K562 (cell line): ENCODE results near the gene NFATC1. TPM values are rescaled to one million over a fixed set of nuclear protein-coding genes. Genes with fewer than 3 reads are reported as not detected.

Experiments
- ATAC-seq: fragments of 200-7000 bp; cut with Tn5 transposase; 3 replicates; pipeline ENCODE4 v1.9.1; 2020; ENCODE audit warnings: moderate library complexity
- BruUV-seq: library from RNA; stranded (reverse); fragments of 400-500 nt; replicated peaks from 2 replicates; lab custom pipeline; 2021; lab: Mats Ljungman, UMichigan
- CTCF ChIA-PET: fragments of 300-600 bp; formaldehyde crosslinking; extraction: SDS; loops from one replicate; lab custom pipeline; 2021; ENCODE audit warnings: low intra/inter-chr PET ratio; lab: Yijun Ruan, JAX
- POLR2A ChIA-PET: fragments of 300-600, 350-650 bp; sonication (Branson Sonifier 250); formaldehyde crosslinking; extraction: SDS; loops from one replicate; lab custom pipeline; 2021; ENCODE audit warnings: antibody characterized with exemption, inconsistent platforms; lab: Yijun Ruan, JAX
- DNase-seq, 4 experiments: peaks; one replicate each; pipeline versions ENCODE4 v3.0.0 to v3.0.0-alpha.2; 2011 to 2018; ENCODE audit warnings: low spot score in 3 of 4, mixed read lengths in 3 of 4; ENCODE audit errors: extremely low read depth in 1 of 4
- FAIRE-seq: peaks from 2 replicates; lab custom pipeline; 2011; peaks lifted over from hg19 to GRCh38; lab: Jason Lieb, UNC
- H2AFZ ChIP-seq: 2 replicates; pipeline ENCODE4 v1.6.0; 2011; ENCODE audit warnings: low read depth, low read length, control low read depth, inconsistent platforms
- H3K27ac ChIP-seq: fragments of 200-600 bp; 3 replicates; pipeline ENCODE4 v1.8.0; 2011; ENCODE audit warnings: low read depth, mild to moderate bottlenecking, control low read depth, inconsistent platforms, low read length, moderate library complexity, mixed read lengths; ENCODE audit errors: extremely low read depth
- H3K27me3 ChIP-seq, 2 experiments: fragments of 300-600 bp in 1 of 2; 2 replicates in 1 of 2; 3 replicates in 1 of 2; pipeline versions ENCODE4 v1.6.0 to v1.8.0; 2011; ENCODE audit warnings: inconsistent platforms in 2 of 2, low read length in 2 of 2, mild to moderate bottlenecking in 1 of 2, mixed read lengths in 1 of 2, moderate library complexity in 1 of 2; ENCODE audit not compliant: control insufficient read depth in 2 of 2, insufficient read depth in 2 of 2
- H3K36me3 ChIP-seq: fragments of 300-600 bp; 3 replicates; pipeline ENCODE4 v1.8.0; 2011; ENCODE audit warnings: mild to moderate bottlenecking, low read length, inconsistent platforms; ENCODE audit not compliant: control insufficient read depth, insufficient read depth
- H3K4me1 ChIP-seq, 2 experiments: fragments of 200-600 bp in 1 of 2; replicated peaks in 1 of 2; 2 replicates in 1 of 2; 3 replicates in 1 of 2; pipeline versions ENCODE4 v1.5.1 to v1.8.0; 2011; ENCODE audit warnings: inconsistent platforms in 2 of 2, low read length in 2 of 2, mild to moderate bottlenecking in 1 of 2, mixed read lengths in 1 of 2, moderate library complexity in 1 of 2; ENCODE audit not compliant: control insufficient read depth in 2 of 2, insufficient read depth in 2 of 2
- H3K4me2 ChIP-seq: 2 replicates; pipeline ENCODE4 v1.6.1; 2011; ENCODE audit warnings: low read length, control low read depth, inconsistent platforms, mixed read lengths; ENCODE audit not compliant: insufficient read depth
- H3K4me3 ChIP-seq: fragments of 200-600 bp; sonication (generic), shearing (Covaris generic); 2 replicates; pipeline ENCODE4 v1.5.1; 2016; ENCODE audit warnings: control low read depth, inconsistent platforms
- H3K79me2 ChIP-seq: fragments of 200-600 bp; 3 replicates; pipeline ENCODE4 v1.8.0; 2011; ENCODE audit warnings: low read length, inconsistent platforms; ENCODE audit not compliant: control insufficient read depth, insufficient read depth
- H3K9ac ChIP-seq, 2 experiments: 2 replicates each; pipeline versions ENCODE4 v1.6.0 to v1.6.1; 2011; ENCODE audit warnings: low read depth in 2 of 2, low read length in 2 of 2, control low read depth in 1 of 2, inconsistent platforms in 1 of 2, mild to moderate bottlenecking in 1 of 2, mixed read lengths in 1 of 2; ENCODE audit not compliant: insufficient read depth in 1 of 2
- H3K9me1 ChIP-seq: one replicate; pipeline ENCODE4 v1.6.0; 2011; ENCODE audit warnings: inconsistent platforms, mild to moderate bottlenecking, low read length, moderate library complexity; ENCODE audit not compliant: control insufficient read depth, insufficient read depth
- H3K9me3 ChIP-seq: replicated peaks from 2 replicates; pipeline ENCODE4 v1.5.1; 2011; ENCODE audit warnings: low read depth, low read length, inconsistent platforms; ENCODE audit not compliant: control insufficient read depth, insufficient read depth
- H4K20me1 ChIP-seq: replicated peaks from 2 replicates; pipeline ENCODE4 v1.6.1; 2011; ENCODE audit warnings: low read length, inconsistent platforms, mixed read lengths; ENCODE audit not compliant: control insufficient read depth, insufficient read depth
- ARNT ChIP-seq, 2 experiments: fragments of 450-650 bp; IDR thresholded peaks; 2 replicates each; pipeline ENCODE4 v1.6.1; 2016; ENCODE audit warnings: mild to moderate bottlenecking in 1 of 2
- ATF7 ChIP-seq: fragments of 450-650 bp; IDR thresholded peaks from 2 replicates; pipeline ENCODE4 v1.7.1; 2014; ENCODE audit warnings: mild to moderate bottlenecking, moderate library complexity
- CCNT2 ChIP-seq: IDR thresholded peaks from 2 replicates; pipeline ENCODE4 v1.6.1; 2011; ENCODE audit warnings: borderline replicate concordance, low read depth, mild to moderate bottlenecking, moderate library complexity, mixed read lengths, low read length; ENCODE audit not compliant: insufficient read length; ENCODE audit errors: extremely low read depth
- CXXC5 ChIP-seq: fragments of 250-450 bp; sonication (Bioruptor Pico); IDR thresholded peaks from 2 replicates; pipeline ENCODE4 v1.8.0; 2022; ENCODE audit warnings: inconsistent platforms, mild to moderate bottlenecking, moderate library complexity
- EWSR1 ChIP-seq: fragments of 450-650 bp; IDR thresholded peaks from 2 replicates; pipeline ENCODE4 v1.6.1; 2018; ENCODE audit warnings: borderline replicate concordance, mild to moderate bottlenecking, low read depth, moderate library complexity; ENCODE audit not compliant: partially characterized antibody
- GABPA ChIP-seq: fragments of 200-800 bp; sonication (Bioruptor generic); conservative IDR thresholded peaks from 2 replicates; pipeline ENCODE4 v1.6.1; 2016; ENCODE audit warnings: low read depth, missing genetic modification characterization, missing compliant biosample characterization
- GATA2 ChIP-seq: sonication (generic); formaldehyde crosslinking; IDR thresholded peaks from 2 replicates; pipeline ENCODE4 v1.4.0; 2020; ENCODE audit warnings: mild to moderate bottlenecking, missing genetic modification reagents
- HDAC1 ChIP-seq, 2 experiments: fragments of 450-650 bp; IDR thresholded peaks; 2 replicates each; pipeline ENCODE4 v1.6.1; 2016 to 2017; ENCODE audit warnings: inconsistent platforms in 1 of 2, mild to moderate bottlenecking in 1 of 2, moderate library complexity in 1 of 2
- HNRNPLL ChIP-seq: fragments of 200-400 bp; formaldehyde crosslinking; IDR thresholded peaks from 2 replicates; pipeline ENCODE4 v1.6.1; 2017; ENCODE audit warnings: low read length, low read depth, mild to moderate bottlenecking; ENCODE audit not compliant: poor library complexity, severe bottlenecking
- MAZ ChIP-seq, 2 experiments: fragments of 450-650 bp in 1 of 2; sonication (generic) in 1 of 2; formaldehyde crosslinking; IDR thresholded peaks in 1 of 2; conservative IDR thresholded peaks in 1 of 2; 2 replicates each; pipeline versions ENCODE4 v1.4.0 to v1.5.0; 2020; ENCODE audit warnings: mild to moderate bottlenecking in 1 of 2, missing genetic modification reagents in 1 of 2
- MEF2A ChIP-seq: IDR thresholded peaks from 2 replicates; pipeline ENCODE4 v1.6.1; 2011; ENCODE audit warnings: low read depth, mild to moderate bottlenecking, low read length, moderate library complexity; ENCODE audit not compliant: control insufficient read depth
- MTA1 ChIP-seq: fragments of 450-650 bp; IDR thresholded peaks from 2 replicates; pipeline ENCODE4 v1.6.1; 2017; ENCODE audit warnings: borderline replicate concordance
- NFIC ChIP-seq: fragments of 450-650 bp; IDR thresholded peaks from 2 replicates; pipeline ENCODE4 v1.6.1; 2017; ENCODE audit warnings: mild to moderate bottlenecking, inconsistent platforms
- NR3C1 ChIP-seq: sonication (generic); formaldehyde crosslinking; IDR thresholded peaks from 2 replicates; pipeline ENCODE4 v1.8.1; 2022; ENCODE audit warnings: missing genetic modification reagents
- POLR2A ChIP-seq: fragments of 450-650 bp; conservative IDR thresholded peaks from 2 replicates; pipeline ENCODE4 v1.6.1; 2016
- SPI1 ChIP-seq: IDR thresholded peaks from 2 replicates; pipeline ENCODE4 v1.6.1; 2011; ENCODE audit warnings: low read depth, low read length, control low read depth, borderline replicate concordance
- WGBS: fragments of 100-300 bp; shearing (Covaris generic); methylation state at CpG from one replicate; pipeline ENCODE4 v1.1.6; 2016; ENCODE audit warnings: low coverage, mixed read lengths; ENCODE audit not compliant: insufficient coverage; ENCODE audit errors: missing lambda C conversion rate; 5-methylcytosine and 5-hydroxymethylcytosine counted together
- in situ Hi-C: fragments of 300-500 bp; cut with MboI; formaldehyde crosslinking; loops from 4 replicates; pipeline ENCODE4 v1.15.0; 2018; ENCODE audit warnings: inconsistent platforms, mixed read lengths
- intact Hi-C: fragments of 100-400 bp; cut with micrococcal nuclease; formaldehyde crosslinking; loops from 2 replicates; pipeline ENCODE4 v1.14.2; 2022
- polyA plus RNA-seq, 8 experiments: library from polyadenylated mRNA; depleted of rRNA in 4 of 8; stranded (reverse) in 5 of 8; unstranded in 3 of 8; fragments of >200 nt; fragmentation: Nextera tagmentation in 2 of 8; fragmentation: Illumina TruSeq in 1 of 8; extraction: Ambion mirVana in 2 of 8; extraction: Trizol in 1 of 8; gene quantifications; 2 replicates each; pipeline versions ENCODE4 v1.2.1 to v1.2.3, GENCODE V29; 2011 to 2014; ENCODE audit warnings: inconsistent platforms in 1 of 8, missing spikeins in 1 of 8
- total RNA-seq, 7 experiments: library from RNA; depleted of rRNA in 6 of 7; stranded (reverse); fragments of >200 nt in 6 of 7; fragmentation: Illumina TruSeq in 2 of 7; extraction: Trizol in 2 of 7; gene quantifications; 2 replicates each; pipeline versions ENCODE4 v1.2.1 to v1.2.3, GENCODE V29; 2011 to 2021; ENCODE audit warnings: low replicate concordance in 1 of 7
- TF ChIP-seq, protein P1 (sequence below): sonication (generic); formaldehyde crosslinking; IDR thresholded peaks from 2 replicates; pipeline ENCODE4 v1.5.0; 2020; ENCODE audit warnings: missing genetic modification reagents
- TF ChIP-seq, protein P2 (sequence below): fragments of 250-450 bp; sonication (Bioruptor Pico); IDR thresholded peaks from 2 replicates; pipeline ENCODE4 v1.5.0; 2021; ENCODE audit warnings: mild to moderate bottlenecking, borderline replicate concordance

The NFATC1 gene
- total and polyA plus RNA-seq, 9 of the 15 experiments (the other 6 are each of a cell fraction or from before 2014, with no cell fraction given): 1.1 to 16.4 (median 2.5) TPM

DNA sequence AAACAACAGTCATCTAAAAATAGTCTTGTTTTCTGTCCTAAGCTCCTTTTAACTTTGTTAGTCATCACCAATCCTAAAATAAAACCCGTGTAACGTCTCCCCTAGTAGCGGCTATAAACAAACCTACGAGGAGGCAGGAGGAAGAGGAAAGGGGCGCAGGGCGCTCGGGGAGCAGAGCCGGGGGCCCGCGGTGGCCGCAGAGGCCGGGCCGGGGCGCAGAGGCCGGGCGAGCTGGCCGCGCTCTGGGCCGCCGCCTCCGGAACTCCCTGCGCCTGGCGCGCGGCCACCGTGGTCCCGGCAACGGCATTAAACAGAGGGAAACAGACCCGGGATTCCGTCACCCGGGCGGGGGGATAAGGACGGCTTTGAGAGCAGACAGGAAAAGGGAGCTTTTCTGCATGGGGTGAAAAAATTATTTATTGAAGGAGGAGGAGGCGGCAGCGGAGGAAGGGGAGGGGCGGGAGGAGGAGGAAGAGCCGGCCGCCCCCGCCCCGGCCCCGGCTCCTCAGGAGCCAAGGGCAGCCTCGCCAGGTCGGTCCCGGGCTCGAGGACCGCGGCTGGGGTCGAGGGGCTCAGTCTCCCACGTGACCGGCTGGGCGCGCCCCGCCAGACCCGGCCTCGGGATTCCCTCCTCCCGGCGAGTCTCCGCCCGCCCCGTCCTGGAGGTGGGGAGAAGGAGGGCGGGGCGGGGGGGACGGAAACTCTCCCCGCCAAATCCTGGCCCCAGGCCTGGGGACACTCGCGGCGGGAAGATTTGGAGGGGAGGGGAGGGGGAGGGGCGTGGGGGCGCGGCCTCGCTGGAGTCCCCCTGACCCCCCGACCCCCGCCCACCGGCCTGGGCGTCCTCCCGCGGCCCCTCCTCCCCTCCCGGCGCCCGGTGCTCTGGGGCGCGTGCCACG, 1.8 kb upstream of the NFATC1 start:
- peak overlapping the region; percentile 66 for H2AFZ ChIP-seq
- no peaks in the 10 kb centered on the region; the same call in 2 of the 3 replicates for H3K79me2 ChIP-seq
- H3K9me3 ChIP-seq: no peaks in the 10 kb centered on the region
- H3K36me3 ChIP-seq: no peaks in the 10 kb centered on the region
- ATAC-seq: peak; percentile 74
- no peak for FAIRE-seq
- peak overlapping the region; percentile 55; the same call in 1 of the 3 replicates for H3K27ac ChIP-seq
- peak overlapping the region; percentile 38 for H3K4me3 ChIP-seq
- CTCF ChIA-PET: no interaction called here
- H3K9me1 ChIP-seq: no peaks in the 10 kb centered on the region
- in situ Hi-C loops: no loop called here
- peak; percentile 70 to 81 (median 78) for DNase-seq
- 0% methylated on average over 9 of the region's 83 CpGs for WGBS
- POLR2A ChIA-PET: interaction anchor here (0.7 kb wide), 1 partner anchor 285 kb away, joined by 3 read pairs; no protein-coding TSS in a partner anchor
- no peaks in the 10 kb centered on the region for H3K27me3 ChIP-seq
- intact Hi-C loops: no loop called here
- peaks cover 0 to 50% of the 10 kb centered on the region in 2 experiments; a peak in 2 of 5 replicates for H3K4me1 ChIP-seq
- peak overlapping the region; percentile 46 to 81 for H3K9ac ChIP-seq
- H3K4me2 ChIP-seq: peak overlapping the region; percentile 55; the same call in 1 of the 2 replicates
- no TSS peak for BruUV-seq
- no peaks in the 10 kb centered on the region for H4K20me1 ChIP-seq
- TF ChIP-seq CXXC5: peak; percentile 59
- no peak for TF ChIP-seq EWSR1
- peak; percentile 55; the same call in 1 of the 2 replicates for TF ChIP-seq MEF2A
- TF ChIP-seq, protein P1, sequence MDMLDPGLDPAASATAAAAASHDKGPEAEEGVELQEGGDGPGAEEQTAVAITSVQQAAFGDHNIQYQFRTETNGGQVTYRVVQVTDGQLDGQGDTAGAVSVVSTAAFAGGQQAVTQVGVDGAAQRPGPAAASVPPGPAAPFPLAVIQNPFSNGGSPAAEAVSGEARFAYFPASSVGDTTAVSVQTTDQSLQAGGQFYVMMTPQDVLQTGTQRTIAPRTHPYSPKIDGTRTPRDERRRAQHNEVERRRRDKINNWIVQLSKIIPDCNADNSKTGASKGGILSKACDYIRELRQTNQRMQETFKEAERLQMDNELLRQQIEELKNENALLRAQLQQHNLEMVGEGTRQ (CRISPR knock-in tag): peak; percentile 69
- TF ChIP-seq, protein P2, sequence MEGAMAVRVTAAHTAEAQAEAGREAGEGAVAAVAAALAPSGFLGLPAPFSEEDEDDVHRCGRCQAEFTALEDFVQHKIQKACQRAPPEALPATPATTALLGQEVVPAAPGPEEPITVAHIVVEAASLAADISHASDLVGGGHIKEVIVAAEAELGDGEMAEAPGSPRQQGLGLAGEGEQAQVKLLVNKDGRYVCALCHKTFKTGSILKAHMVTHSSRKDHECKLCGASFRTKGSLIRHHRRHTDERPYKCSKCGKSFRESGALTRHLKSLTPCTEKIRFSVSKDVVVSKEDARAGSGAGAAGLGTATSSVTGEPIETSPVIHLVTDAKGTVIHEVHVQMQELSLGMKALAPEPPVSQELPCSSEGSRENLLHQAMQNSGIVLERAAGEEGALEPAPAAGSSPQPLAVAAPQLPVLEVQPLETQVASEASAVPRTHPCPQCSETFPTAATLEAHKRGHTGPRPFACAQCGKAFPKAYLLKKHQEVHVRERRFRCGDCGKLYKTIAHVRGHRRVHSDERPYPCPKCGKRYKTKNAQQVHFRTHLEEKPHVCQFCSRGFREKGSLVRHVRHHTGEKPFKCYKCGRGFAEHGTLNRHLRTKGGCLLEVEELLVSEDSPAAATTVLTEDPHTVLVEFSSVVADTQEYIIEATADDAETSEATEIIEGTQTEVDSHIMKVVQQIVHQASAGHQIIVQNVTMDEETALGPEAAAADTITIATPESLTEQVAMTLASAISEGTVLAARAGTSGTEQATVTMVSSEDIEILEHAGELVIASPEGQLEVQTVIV (CRISPR knock-in tag): no peak
- no peak for TF ChIP-seq ARNT (IDR thresholded peaks at IDR 0.05)
- TF ChIP-seq GABPA (tag): peak; percentile 24; the same call in 1 of the 2 replicates
- TF ChIP-seq NR3C1 (CRISPR knock-in tag): no peak
- TF ChIP-seq CCNT2: peak; percentile 56
- 0 out of 2 replicates have a peak, but pooled peaks have one; percentile 37 for TF ChIP-seq POLR2A
- TF ChIP-seq MTA1: no peak
- TF ChIP-seq SPI1: no peak
- TF ChIP-seq HDAC1 (IDR thresholded peaks at IDR 0.05): peak in 1 of 2 experiments; percentile 16; a peak in 1 of 4 replicates
- no peak for TF ChIP-seq GATA2 (CRISPR knock-in tag)
- peak; percentile 52 to 81; a peak in 3 of 4 replicates for TF ChIP-seq MAZ (CRISPR knock-in tag; conservative IDR thresholded peaks at IDR 0.05 in 1 of 2, IDR thresholded peaks at IDR 0.05 in 1 of 2)
- peak; percentile 43 for TF ChIP-seq HNRNPLL
- TF ChIP-seq ATF7: peak; percentile 26; the same call in 1 of the 2 replicates
- peak; percentile 80 for TF ChIP-seq NFIC
